Liver (tissue), 9 donors: ENCODE data around the gene CDKL2. TPM values are rescaled to one million over a fixed set of nuclear protein-coding genes. Genes with fewer than 3 reads are reported as not detected.

Experiments
- DNase-seq: peaks from one replicate; pipeline ENCODE4 v3.0.0-alpha.2; 2017; ENCODE audit warnings: low spot score
- H3K27ac ChIP-seq, 2 donors: one replicate each; pipeline ENCODE4 v1.7.0; 2013; ENCODE audit warnings: inconsistent platforms in 2 of 2, low read length in 2 of 2, control low read depth in 1 of 2, low read depth in 1 of 2, mild to moderate bottlenecking in 1 of 2
- H3K27me3 ChIP-seq, 4 donors: one replicate each; pipeline versions ENCODE4 v1.6.1 to v1.7.0; 2013; ENCODE audit warnings: low read length in 3 of 4, inconsistent platforms in 1 of 4, mild to moderate bottlenecking in 1 of 4, moderate library complexity in 1 of 4; ENCODE audit not compliant: control insufficient read depth in 4 of 4, insufficient read depth in 4 of 4
- H3K36me3 ChIP-seq, 4 donors: one replicate each; pipeline versions ENCODE4 v1.6.1 to v1.7.0; 2013; ENCODE audit warnings: low read length in 3 of 4, mild to moderate bottlenecking in 3 of 4, low read depth in 1 of 4, moderate library complexity in 1 of 4; ENCODE audit not compliant: control insufficient read depth in 4 of 4, insufficient read depth in 3 of 4
- H3K4me1 ChIP-seq, 4 donors: one replicate each; pipeline versions ENCODE4 v1.6.1 to v1.7.0; 2013; ENCODE audit warnings: low read length in 3 of 4, mild to moderate bottlenecking in 3 of 4, moderate library complexity in 1 of 4; ENCODE audit not compliant: control insufficient read depth in 4 of 4, insufficient read depth in 4 of 4
- H3K4me3 ChIP-seq, 3 donors: one replicate each; pipeline versions ENCODE4 v1.6.1 to v1.7.0; 2013; ENCODE audit warnings: low read length in 3 of 3, control low read depth in 1 of 3, low read depth in 1 of 3, mild to moderate bottlenecking in 1 of 3
- H3K9ac ChIP-seq, 2 donors: one replicate each; pipeline ENCODE4 v1.7.0; 2013; ENCODE audit warnings: low read length in 2 of 2, mild to moderate bottlenecking in 2 of 2, moderate library complexity in 2 of 2, control low read depth in 1 of 2, low read depth in 1 of 2
- H3K9me3 ChIP-seq, 4 donors: one replicate each; pipeline versions ENCODE4 v1.6.1 to v1.7.0; 2013; ENCODE audit warnings: low read length in 3 of 4; ENCODE audit not compliant: control insufficient read depth in 4 of 4
- CTCF ChIP-seq: fragments of 150-350 bp; IDR thresholded peaks from 2 replicates; pipeline ENCODE4 v1.5.1; 2017; ENCODE audit warnings: improper control_type of control experiment, low read depth, low read length; ENCODE audit not compliant: missing input control
- EGR1 ChIP-seq, 2 donors: IDR thresholded peaks; 2 replicates each; pipeline ENCODE4 v1.6.1; 2016 to 2018; ENCODE audit warnings: antibody characterized with exemption in 2 of 2, low read depth in 2 of 2
- FOXA2 ChIP-seq: IDR thresholded peaks from 2 replicates; pipeline ENCODE4 v1.6.1; 2016; ENCODE audit warnings: antibody characterized with exemption
- GABPA ChIP-seq, 2 donors: IDR thresholded peaks in 1 of 2; conservative IDR thresholded peaks in 1 of 2; 2 replicates each; pipeline ENCODE4 v1.6.1; 2016; ENCODE audit warnings: antibody characterized with exemption in 2 of 2, mild to moderate bottlenecking in 1 of 2, moderate library complexity in 1 of 2
- HNF4A ChIP-seq, 2 donors: conservative IDR thresholded peaks; 2 replicates each; pipeline ENCODE4 v1.6.1; 2016; ENCODE audit warnings: antibody characterized with exemption in 2 of 2, mild to moderate bottlenecking in 2 of 2
- HNF4G ChIP-seq: IDR thresholded peaks from 2 replicates; pipeline ENCODE4 v1.6.1; 2016; ENCODE audit warnings: antibody characterized with exemption
- JUND ChIP-seq, 2 donors: IDR thresholded peaks; 2 replicates each; pipeline ENCODE4 v1.6.1; 2016; ENCODE audit warnings: antibody characterized with exemption in 2 of 2
- MAX ChIP-seq: IDR thresholded peaks from 2 replicates; pipeline ENCODE4 v1.6.1; 2016; ENCODE audit warnings: antibody characterized with exemption
- RAD21 ChIP-seq, 2 donors: IDR thresholded peaks; 2 replicates each; pipeline ENCODE4 v1.6.1; 2016; ENCODE audit warnings: antibody characterized with exemption in 2 of 2, mild to moderate bottlenecking in 2 of 2
- REST ChIP-seq: IDR thresholded peaks from 2 replicates; pipeline ENCODE4 v1.6.1; 2016; ENCODE audit warnings: antibody characterized with exemption, mild to moderate bottlenecking
- SP1 ChIP-seq: IDR thresholded peaks from 2 replicates; pipeline ENCODE4 v1.6.1; 2018; ENCODE audit warnings: antibody characterized with exemption, mild to moderate bottlenecking
- YY1 ChIP-seq: IDR thresholded peaks from 2 replicates; pipeline ENCODE4 v1.6.1; 2016; ENCODE audit warnings: antibody characterized with exemption, mild to moderate bottlenecking
- WGBS: extraction: QIAGEN DNeasy Blood & Tissue Kit; methylation state at CpG from one replicate; pipeline ENCODE4 v1.1.7; 2013; 5-methylcytosine and 5-hydroxymethylcytosine counted together
- polyA plus RNA-seq, 2 donors: library from polyadenylated mRNA; stranded (reverse) in 1 of 2; unstranded in 1 of 2; fragments of 200-250 nt in 1 of 2; fragments of >200 nt in 1 of 2; fragmentation: Nextera tagmentation in 1 of 2; extraction: Ambion mirVana in 1 of 2; gene quantifications; one replicate each; pipeline versions ENCODE4 v1.2.1 to v1.2.3, GENCODE V29; 2013 to 2015
- total RNA-seq, 2 donors: library from RNA; depleted of rRNA; stranded (reverse); fragments of >200 nt; gene quantifications; one replicate each; pipeline ENCODE4 v1.2.3, GENCODE V29; 2014
- donor health status: healthy.
- donor health status: healthy.
- donor health status: healthy.
- donor health status: healthy.
- donor health status: healthy.

The CDKL2 gene
- total and polyA plus RNA-seq, 4 donors = 0.02 to 0.14 (median 0.08) TPM; not detected in 1

- TF ChIP-seq HNF4A (conservative IDR thresholded peaks at IDR 0.05) = no peak
- no peaks in the 10 kb centered on the region for H3K36me3 ChIP-seq
- WGBS = 81% methylated on average over 2 of the region's 2 CpGs
- no peak overlapping the region for H3K9ac ChIP-seq
- H3K4me1 ChIP-seq = peaks cover 2 to 8% (median 5%) of the 10 kb centered on the region in 4 donors
- no peak overlapping the region for H3K4me3 ChIP-seq
- no peak for DNase-seq
- H3K9me3 ChIP-seq = no peaks in the 10 kb centered on the region
- H3K27ac ChIP-seq = no peak overlapping the region
- H3K27me3 ChIP-seq = no peaks in the 10 kb centered on the region
These were observed 3.5 kb upstream of the CDKL2 start for GRCh38 chr4:75633846-75634245.

- H3K27ac ChIP-seq = no peak overlapping the region
- DNase-seq = no peak
- no peak for TF ChIP-seq RAD21 (IDR thresholded peaks at IDR 0.05)
- no peak for TF ChIP-seq CTCF
- H3K4me1 ChIP-seq = peaks cover 2 to 8% (median 5%) of the 10 kb centered on the region in 4 donors
- H3K36me3 ChIP-seq = no peaks in the 10 kb centered on the region
- H3K4me3 ChIP-seq = peak overlapping the region in 2 of 3 donors; percentile 22 to 35
- H3K9ac ChIP-seq = no peak overlapping the region
- WGBS = 73% methylated on average over 9 of the region's 9 CpGs
- H3K27me3 ChIP-seq = no peaks in the 10 kb centered on the region
- H3K9me3 ChIP-seq = no peaks in the 10 kb centered on the region
These were observed 605 bp upstream of the CDKL2 start for GRCh38 chr4:75630937-75631329.

- H3K27ac ChIP-seq = no peak overlapping the region
- no peaks in the 10 kb centered on the region for H3K27me3 ChIP-seq
- H3K4me3 ChIP-seq = no peak overlapping the region
- TF ChIP-seq GABPA (IDR thresholded peaks at IDR 0.05 in 1 of 2, conservative IDR thresholded peaks at IDR 0.05 in 1 of 2) (no peak), CTCF (no peak), HNF4G (no peak), RAD21 (IDR thresholded peaks at IDR 0.05) (no peak), FOXA2 (no peak), JUND (IDR thresholded peaks at IDR 0.05) (no peak), REST (no peak), SP1 (no peak), EGR1 (IDR thresholded peaks at IDR 0.05; ENCODE audit: low read depth in 2 of 2) (no peak), YY1 (no peak), MAX (no peak), HNF4A (conservative IDR thresholded peaks at IDR 0.05) (no peak)
- no peaks in the 10 kb centered on the region for H3K9me3 ChIP-seq
- H3K9ac ChIP-seq = no peak overlapping the region
- no peak for DNase-seq
- no peaks in the 10 kb centered on the region for H3K36me3 ChIP-seq
- peaks cover 2 to 8% (median 5%) of the 10 kb centered on the region in 4 donors for H3K4me1 ChIP-seq
- WGBS = 70% methylated on average over 2 of the region's 2 CpGs
These were observed 1.1 kb downstream of the CDKL2 start for GRCh38 chr4:75629239-75629638.
